HL-60 (cell line): ENCODE data around the gene ANXA10.

ENCODE experiments used
- DNase-seq, 2 experiments: peaks; one replicate each; pipeline ENCODE4 v3.0.0-alpha.2; 2010 to 2020; ENCODE audit warnings: low read depth in 1 of 2, low spot score in 1 of 2
- H3K27ac ChIP-seq: fragments of 250-450 bp; sonication (Bioruptor Pico); replicated peaks from 2 replicates; pipeline ENCODE4 v1.5.1; 2020; ENCODE audit warnings: mild to moderate bottlenecking, moderate library complexity
- H3K27me3 ChIP-seq: fragments of 250-450 bp; sonication (Bioruptor Pico); 2 replicates; pipeline ENCODE4 v1.5.1; 2021; ENCODE audit warnings: mild to moderate bottlenecking, moderate library complexity; ENCODE audit not compliant: insufficient read depth, poor library complexity, severe bottlenecking
- H3K4me3 ChIP-seq: replicated peaks from 2 replicates; pipeline ENCODE4 v1.5.1; 2011; ENCODE audit warnings: mild to moderate bottlenecking, control low read depth, low read length; ENCODE audit not compliant: insufficient read depth
- GABPA ChIP-seq: IDR thresholded peaks from 2 replicates; pipeline ENCODE4 v1.6.1; 2012; ENCODE audit warnings: low read depth
- POLR2AphosphoS5 ChIP-seq: IDR thresholded peaks from 2 replicates; pipeline ENCODE4 v1.6.1; 2012; ENCODE audit warnings: low read depth
- REST ChIP-seq: IDR thresholded peaks from 2 replicates; pipeline ENCODE4 v1.6.1; 2012; ENCODE audit warnings: low read depth; ENCODE audit not compliant: insufficient replicate concordance
- SPI1 ChIP-seq: IDR thresholded peaks from 2 replicates; pipeline ENCODE4 v1.6.1; 2012; ENCODE audit warnings: low read depth, mild to moderate bottlenecking, borderline replicate concordance
- TF ChIP-seq, protein P1 (sequence below): IDR thresholded peaks from one replicate; pipeline ENCODE4 v1.5.1; 2011; ENCODE audit warnings: low read length, control low read depth, inconsistent platforms; ENCODE audit not compliant: insufficient read depth

ANXA10 gene

DNA sequence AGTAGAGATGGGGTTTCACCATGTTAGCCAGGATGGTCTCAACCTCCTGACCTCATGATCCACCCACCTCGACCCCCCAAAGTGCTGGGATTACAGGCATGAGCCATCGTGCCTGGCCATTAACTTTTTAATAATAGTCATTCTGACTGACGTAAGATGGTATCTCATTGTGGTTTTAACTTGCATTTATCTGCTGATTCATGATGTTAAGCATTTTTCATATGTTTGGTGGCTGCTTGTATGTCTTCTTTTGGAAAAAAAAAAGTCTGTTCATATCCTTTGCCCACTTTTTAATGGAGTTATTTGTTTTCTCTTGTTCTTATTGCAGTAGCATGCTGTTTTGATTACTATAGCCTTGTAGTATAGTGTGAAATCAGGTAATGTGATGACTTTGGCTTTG, 45.8 kb downstream of the ANXA10 start:
- H3K27ac ChIP-seq: no peak overlapping the region
- no peaks in the 10 kb centered on the region for H3K27me3 ChIP-seq
- DNase-seq: no peak
- H3K4me3 ChIP-seq: no peak overlapping the region
- TF ChIP-seq SPI1 (no peak), POLR2AphosphoS5 (no peak), REST (no peak), GABPA (no peak)
- TF ChIP-seq, protein P1, sequence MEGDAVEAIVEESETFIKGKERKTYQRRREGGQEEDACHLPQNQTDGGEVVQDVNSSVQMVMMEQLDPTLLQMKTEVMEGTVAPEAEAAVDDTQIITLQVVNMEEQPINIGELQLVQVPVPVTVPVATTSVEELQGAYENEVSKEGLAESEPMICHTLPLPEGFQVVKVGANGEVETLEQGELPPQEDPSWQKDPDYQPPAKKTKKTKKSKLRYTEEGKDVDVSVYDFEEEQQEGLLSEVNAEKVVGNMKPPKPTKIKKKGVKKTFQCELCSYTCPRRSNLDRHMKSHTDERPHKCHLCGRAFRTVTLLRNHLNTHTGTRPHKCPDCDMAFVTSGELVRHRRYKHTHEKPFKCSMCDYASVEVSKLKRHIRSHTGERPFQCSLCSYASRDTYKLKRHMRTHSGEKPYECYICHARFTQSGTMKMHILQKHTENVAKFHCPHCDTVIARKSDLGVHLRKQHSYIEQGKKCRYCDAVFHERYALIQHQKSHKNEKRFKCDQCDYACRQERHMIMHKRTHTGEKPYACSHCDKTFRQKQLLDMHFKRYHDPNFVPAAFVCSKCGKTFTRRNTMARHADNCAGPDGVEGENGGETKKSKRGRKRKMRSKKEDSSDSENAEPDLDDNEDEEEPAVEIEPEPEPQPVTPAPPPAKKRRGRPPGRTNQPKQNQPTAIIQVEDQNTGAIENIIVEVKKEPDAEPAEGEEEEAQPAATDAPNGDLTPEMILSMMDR: no peak

DNA sequence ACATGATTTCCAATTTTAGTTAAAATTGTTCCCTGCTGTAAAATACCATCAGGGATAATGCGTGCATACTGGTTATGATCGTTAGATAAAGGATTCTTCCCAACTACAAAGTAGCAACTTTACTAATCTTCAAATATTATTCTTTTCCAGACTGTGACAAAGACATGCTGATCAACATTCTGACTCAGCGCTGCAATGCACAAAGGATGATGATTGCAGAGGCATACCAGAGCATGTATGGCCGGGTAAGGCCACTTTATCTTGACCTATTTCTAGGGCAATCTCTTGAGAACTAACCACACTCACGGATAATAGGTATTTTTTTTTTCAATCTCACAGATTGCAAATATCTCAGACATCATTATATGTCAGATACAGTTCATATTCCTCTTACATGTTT, 47.0 kb downstream of the ANXA10 start:
- Histone ChIP-seq H3K27ac (no peak overlapping the region), H3K4me3 (no peak overlapping the region), H3K27me3 (no peaks in the 10 kb centered on the region)
- TF ChIP-seq, protein P1: no peak
- TF ChIP-seq GABPA: no peak
- no peak for TF ChIP-seq POLR2AphosphoS5
- no peak for TF ChIP-seq REST
- TF ChIP-seq SPI1: no peak
- DNase-seq: no peak

DNA sequence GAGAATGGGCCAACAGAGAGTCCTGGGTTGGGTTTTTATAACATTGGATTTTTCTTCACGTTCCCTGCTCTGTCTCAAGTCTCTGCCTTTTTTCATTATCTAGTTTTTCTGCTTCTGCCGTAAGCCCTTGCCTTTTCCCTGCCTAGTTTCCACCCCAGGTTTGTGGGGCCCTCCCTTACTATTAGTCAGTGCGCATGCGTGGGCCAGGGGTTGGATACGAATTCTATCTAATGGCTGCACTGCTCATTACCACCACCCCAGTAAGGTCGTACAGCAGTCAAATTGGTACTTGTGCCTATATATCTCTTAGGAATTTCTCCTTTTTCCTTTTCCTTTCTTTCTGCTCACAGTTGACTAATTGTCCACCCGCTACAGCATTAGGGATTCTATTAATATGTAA, 49.4 kb downstream of the ANXA10 start:
- H3K27ac ChIP-seq: no peak overlapping the region
- no peak for DNase-seq
- no peaks in the 10 kb centered on the region for H3K27me3 ChIP-seq
- TF ChIP-seq, protein P1: no peak
- no peak for TF ChIP-seq REST
- TF ChIP-seq POLR2AphosphoS5: no peak
- no peak overlapping the region for H3K4me3 ChIP-seq
